H9 (cell line): ENCODE results near the gene GCSH. TPM values are rescaled to one million over a fixed set of nuclear protein-coding genes. Genes with fewer than 3 reads are reported as not detected.
A peak's percentile ranks its signal among the peaks of the same experiment; 100 is the strongest.

ENCODE experiments used
- DNase-seq: peaks from one replicate; pipeline ENCODE4 v3.0.0-alpha.2; 2017
- H2AFZ ChIP-seq: one replicate; pipeline ENCODE4 v1.6.1; 2013; ENCODE audit warnings: mild to moderate bottlenecking, low read length, control low read depth, moderate library complexity
- H2AK5ac ChIP-seq: 2 replicates; pipeline ENCODE4 v1.6.1; 2013; ENCODE audit warnings: low read length, control low read depth, mixed read lengths; ENCODE audit not compliant: insufficient read length
- H2BK120ac ChIP-seq: one replicate; pipeline ENCODE4 v1.6.1; 2013; ENCODE audit warnings: low read depth, mild to moderate bottlenecking, low read length, control low read depth, inconsistent platforms; ENCODE audit not compliant: poor library complexity, severe bottlenecking
- H2BK12ac ChIP-seq: 2 replicates; pipeline ENCODE4 v1.6.1; 2013; ENCODE audit warnings: low read length, control low read depth, mixed read lengths, low read depth; ENCODE audit not compliant: insufficient read length
- H2BK15ac ChIP-seq: 2 replicates; pipeline ENCODE4 v1.6.1; 2013; ENCODE audit warnings: low read depth, low read length, control low read depth
- H2BK20ac ChIP-seq: one replicate; pipeline ENCODE4 v1.6.1; 2013; ENCODE audit warnings: low read depth, mild to moderate bottlenecking, low read length, control low read depth, inconsistent platforms; ENCODE audit not compliant: poor library complexity, severe bottlenecking
- H2BK5ac ChIP-seq: 2 replicates; pipeline ENCODE4 v1.6.1; 2013; ENCODE audit warnings: low read length, control low read depth, mixed read lengths; ENCODE audit not compliant: insufficient read length
- H3K14ac ChIP-seq: 2 replicates; pipeline ENCODE4 v1.6.1; 2013; ENCODE audit warnings: low read length, control low read depth; ENCODE audit not compliant: insufficient read depth
- H3K18ac ChIP-seq: 2 replicates; pipeline ENCODE4 v1.6.1; 2013; ENCODE audit warnings: low read depth, mild to moderate bottlenecking, mixed read lengths, low read length, control low read depth; ENCODE audit not compliant: insufficient read length
- H3K23ac ChIP-seq: 2 replicates; pipeline ENCODE4 v1.6.1; 2013; ENCODE audit warnings: low read length, control low read depth, mixed read lengths, low read depth; ENCODE audit not compliant: insufficient read length
- H3K23me2 ChIP-seq: 2 replicates; pipeline ENCODE4 v1.6.1; 2013; ENCODE audit warnings: low read depth, mild to moderate bottlenecking, mixed read lengths, low read length, control low read depth; ENCODE audit not compliant: insufficient read length, poor library complexity, severe bottlenecking
- H3K27ac ChIP-seq: 2 replicates; pipeline ENCODE4 v1.5.1; 2013; ENCODE audit warnings: low read length, control low read depth, mixed read lengths, low read depth; ENCODE audit not compliant: insufficient read length
- H3K27me3 ChIP-seq: 2 replicates; pipeline ENCODE4 v1.6.1; 2013; ENCODE audit warnings: low read length, control low read depth, inconsistent platforms; ENCODE audit not compliant: insufficient read depth
- H3K4ac ChIP-seq: 2 replicates; pipeline ENCODE4 v1.6.1; 2013; ENCODE audit warnings: low read depth, mild to moderate bottlenecking, control low read depth, inconsistent platforms, low read length, moderate library complexity
- H3K4me1 ChIP-seq: 2 replicates; pipeline ENCODE4 v1.6.1; 2013; ENCODE audit warnings: low read length, control low read depth, inconsistent platforms; ENCODE audit not compliant: insufficient read depth
- H3K4me2 ChIP-seq: 2 replicates; pipeline ENCODE4 v1.6.1; 2013; ENCODE audit warnings: low read length, control low read depth, mixed read lengths; ENCODE audit not compliant: insufficient read length, insufficient read depth
- H3K56ac ChIP-seq: 2 replicates; pipeline ENCODE4 v1.6.1; 2013; ENCODE audit warnings: low read depth, mild to moderate bottlenecking, mixed read lengths, low read length, control low read depth; ENCODE audit not compliant: insufficient read length
- H3K79me1 ChIP-seq: 2 replicates; pipeline ENCODE4 v1.6.1; 2013; ENCODE audit warnings: low read depth, mild to moderate bottlenecking, moderate library complexity, low read length, control low read depth, inconsistent platforms; ENCODE audit not compliant: insufficient read depth, poor library complexity, severe bottlenecking
- H3K79me2 ChIP-seq: 2 replicates; pipeline ENCODE4 v1.6.1; 2013; ENCODE audit warnings: low read length, control low read depth, inconsistent platforms; ENCODE audit not compliant: insufficient read depth
- H3K9ac ChIP-seq: 2 replicates; pipeline ENCODE4 v1.6.1; 2013; ENCODE audit warnings: low read length, control low read depth, mixed read lengths; ENCODE audit not compliant: insufficient read length; ENCODE audit errors: extremely low read depth
- H3K9me3 ChIP-seq: one replicate; pipeline ENCODE4 v1.6.1; 2013; ENCODE audit warnings: low read depth, low read length, inconsistent platforms; ENCODE audit not compliant: control insufficient read depth
- H3T11ph ChIP-seq: one replicate; pipeline ENCODE4 v1.6.1; 2013; ENCODE audit warnings: mild to moderate bottlenecking, low read length, control low read depth, inconsistent platforms
- H4K20me1 ChIP-seq: one replicate; pipeline ENCODE4 v1.6.1; 2013; ENCODE audit not compliant: control insufficient read depth, insufficient read length, insufficient read depth
- H4K5ac ChIP-seq: 2 replicates; pipeline ENCODE4 v1.6.1; 2013; ENCODE audit warnings: low read depth, mild to moderate bottlenecking, mixed read lengths, low read length, control low read depth; ENCODE audit not compliant: insufficient read length
- H4K8ac ChIP-seq: replicated peaks from 2 replicates; pipeline ENCODE4 v1.6.1; 2013; ENCODE audit warnings: low read length, control low read depth, mixed read lengths, low read depth; ENCODE audit not compliant: insufficient read length
- H4K91ac ChIP-seq: 2 replicates; pipeline ENCODE4 v1.6.1; 2013; ENCODE audit warnings: low read depth, mild to moderate bottlenecking, moderate library complexity, mixed read lengths, low read length, control low read depth; ENCODE audit not compliant: insufficient read length
- H3K27ac Mint-ChIP-seq, 3 experiments: 2 replicates in 2 of 3; 3 replicates in 1 of 3; pipeline ENCODE4 v1.8.0; 2020 to 2021; ENCODE audit warnings: mixed read lengths in 3 of 3, mild to moderate bottlenecking in 1 of 3, moderate library complexity in 1 of 3
- H3K27me3 Mint-ChIP-seq: 2 replicates; pipeline ENCODE4 v1.8.0; 2021; ENCODE audit warnings: low read depth, mild to moderate bottlenecking, moderate library complexity, mixed read lengths
- H3K36me3 Mint-ChIP-seq, 3 experiments: 2 replicates in 2 of 3; 3 replicates in 1 of 3; pipeline ENCODE4 v1.8.0; 2020 to 2021; ENCODE audit warnings: low read depth in 3 of 3, mixed read lengths in 3 of 3; ENCODE audit not compliant: insufficient read depth in 1 of 3
- H3K4me1 Mint-ChIP-seq, 2 experiments: 2 replicates each; pipeline ENCODE4 v1.8.0; 2020; ENCODE audit warnings: mixed read lengths in 2 of 2
- H3K4me3 Mint-ChIP-seq, 2 experiments: 2 replicates in 1 of 2; 3 replicates in 1 of 2; pipeline ENCODE4 v1.8.0; 2020 to 2021; ENCODE audit warnings: mild to moderate bottlenecking in 2 of 2, mixed read lengths in 2 of 2, moderate library complexity in 1 of 2
- H3K9me3 Mint-ChIP-seq, 2 experiments: 2 replicates in 1 of 2; 3 replicates in 1 of 2; pipeline ENCODE4 v1.8.0; 2020; ENCODE audit warnings: mild to moderate bottlenecking in 2 of 2, mixed read lengths in 2 of 2, moderate library complexity in 1 of 2
- CTCF ChIP-seq: fragments of 200-600 bp; sonication (generic); conservative IDR thresholded peaks from 3 replicates; pipeline ENCODE4 v1.8.0; 2021; ENCODE audit warnings: antibody characterized with exemption, mild to moderate bottlenecking
- WGBS: extraction: QIAGEN DNeasy Blood & Tissue Kit; methylation state at CpG from one replicate; pipeline ENCODE4 v1.1.7; 2013; ENCODE audit warnings: missing lambda C conversion rate, low lambda C conversion rate, mixed read lengths; ENCODE audit not compliant: insufficient read length; ENCODE audit errors: extremely low coverage; 5-methylcytosine and 5-hydroxymethylcytosine counted together
- total RNA-seq: library from RNA; stranded (reverse); gene quantifications from 2 replicates; pipeline ENCODE4 v1.2.1, GENCODE V29; 2021

The GCSH gene
- total RNA-seq, 1 experiment from 2014 or later = 87.4 TPM

GRCh38 chr16:81060576-81061306 lies 35.5 kb downstream of the GCSH start:
- Mint-ChIP-seq H3K27ac (peak overlapping the region in 2 of 3 experiments; percentile 37 to 81; a peak in 5 of 7 replicates), H3K4me1 (peaks cover 12 to 19% of the 10 kb centered on the region in 2 experiments), H3K27me3 (no peaks in the 10 kb centered on the region; the same call in 1 of the 2 replicates), H3K9me3 (no peaks in the 10 kb centered on the region), H3K4me3 (no peak overlapping the region), H3K36me3 (no peaks in the 10 kb centered on the region)
- H3K9ac ChIP-seq = no peak overlapping the region
- no peaks in the 10 kb centered on the region for H3K23me2 ChIP-seq
- H4K20me1 ChIP-seq = no peaks in the 10 kb centered on the region
- no peak overlapping the region for H3K23ac ChIP-seq
- H3T11ph ChIP-seq = no peak overlapping the region
- H3K56ac ChIP-seq = no peak overlapping the region
- no peak overlapping the region for H2AFZ ChIP-seq
- WGBS = no CpG with 5 or more reads among the region's 14 CpGs
- no peak overlapping the region for H2BK5ac ChIP-seq
- no peaks in the 10 kb centered on the region for H3K79me1 ChIP-seq
- H2BK120ac ChIP-seq = no peak overlapping the region
- no peak overlapping the region for H4K5ac ChIP-seq
- H3K14ac ChIP-seq = no peak overlapping the region
- no peak overlapping the region for H3K27ac ChIP-seq
- H3K4ac ChIP-seq = no peak overlapping the region
- H4K91ac ChIP-seq = no peak overlapping the region
- no peak overlapping the region for H2BK15ac ChIP-seq
- no peak overlapping the region for H4K8ac ChIP-seq
- TF ChIP-seq CTCF = no peak
- no peak for DNase-seq
- H3K9me3 ChIP-seq = no peaks in the 10 kb centered on the region
- no peak overlapping the region for H2AK5ac ChIP-seq
- no peak overlapping the region for H2BK12ac ChIP-seq
- H3K4me2 ChIP-seq = no peak overlapping the region
- H2BK20ac ChIP-seq = no peak overlapping the region
- no peaks in the 10 kb centered on the region for H3K79me2 ChIP-seq
- H3K18ac ChIP-seq = no peak overlapping the region
- no peaks in the 10 kb centered on the region; the same call in 1 of the 2 replicates for H3K4me1 ChIP-seq
- H3K27me3 ChIP-seq = no peaks in the 10 kb centered on the region
